NCI-H748 treated with DMSO at 0.1 percent for 48 hours (cell line): ENCODE data around the gene SDCCAG8.
A peak's percentile ranks its signal among the peaks of the same experiment; 100 is the strongest.

Experiments
- DNase-seq: peaks from one replicate; lab custom pipeline; 2025; lab: John Stamatoyannopoulos, UW

The SDCCAG8 gene

DNA sequence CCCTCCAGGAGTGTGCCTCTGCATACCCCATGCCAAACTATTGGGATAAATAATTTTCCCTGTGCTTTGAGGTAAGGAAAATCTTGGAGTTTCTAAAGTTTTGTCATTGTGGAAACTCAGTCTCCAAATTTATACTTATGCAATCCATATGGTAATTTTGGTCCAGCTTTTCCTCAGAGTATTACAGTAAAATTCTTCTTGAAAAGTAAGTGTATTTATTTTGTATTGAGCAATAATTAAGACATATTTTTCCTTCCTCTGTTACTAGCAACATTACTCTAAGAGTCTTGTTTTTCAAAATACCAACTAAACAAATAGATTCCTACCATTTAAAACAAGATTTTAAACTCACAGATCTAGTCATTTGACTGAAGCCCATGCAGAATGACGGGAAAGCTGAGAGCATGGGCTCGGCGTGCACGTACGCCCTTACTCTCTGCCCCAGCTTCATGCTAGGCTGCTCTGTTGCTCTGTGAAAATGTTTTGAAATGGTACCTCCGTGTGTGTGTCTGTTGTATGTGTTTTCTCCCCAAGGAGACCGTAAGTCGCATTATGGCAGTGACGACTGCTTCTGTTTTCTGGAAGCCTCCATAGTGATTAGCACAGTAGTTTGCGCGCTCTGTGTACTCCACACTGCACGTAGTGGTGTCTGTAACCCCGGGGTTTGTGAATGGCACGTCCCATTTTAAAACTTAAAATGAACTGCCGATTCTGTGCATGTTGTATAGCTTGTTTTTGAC, 165.3 kb downstream of the SDCCAG8 start:
- no peak for DNase-seq

DNA sequence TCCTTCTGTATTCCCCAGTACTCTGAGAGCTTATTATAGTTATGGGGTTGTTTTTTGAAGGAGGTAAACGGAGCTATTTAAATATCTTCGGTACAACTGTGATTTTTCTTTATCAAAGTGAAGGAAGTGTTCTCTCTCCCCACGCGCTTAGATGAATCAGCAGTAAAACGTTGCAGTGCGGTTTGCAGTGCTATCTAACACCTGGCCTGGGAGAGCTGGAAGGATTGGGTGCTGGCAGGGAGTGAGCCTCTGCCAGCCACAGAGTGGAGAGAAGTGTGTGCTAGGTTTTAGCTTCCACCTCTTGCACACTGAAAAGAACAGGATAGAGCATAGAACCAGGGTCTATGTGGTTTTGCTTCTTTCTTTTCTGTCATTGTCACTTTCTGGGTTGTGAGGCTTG, 165.9 kb downstream of the SDCCAG8 start:
- DNase-seq = peak; percentile 32

GRCh38 chr1:243422362-243422761, 166.5 kb downstream of the SDCCAG8 start:
- no peak for DNase-seq

DNA sequence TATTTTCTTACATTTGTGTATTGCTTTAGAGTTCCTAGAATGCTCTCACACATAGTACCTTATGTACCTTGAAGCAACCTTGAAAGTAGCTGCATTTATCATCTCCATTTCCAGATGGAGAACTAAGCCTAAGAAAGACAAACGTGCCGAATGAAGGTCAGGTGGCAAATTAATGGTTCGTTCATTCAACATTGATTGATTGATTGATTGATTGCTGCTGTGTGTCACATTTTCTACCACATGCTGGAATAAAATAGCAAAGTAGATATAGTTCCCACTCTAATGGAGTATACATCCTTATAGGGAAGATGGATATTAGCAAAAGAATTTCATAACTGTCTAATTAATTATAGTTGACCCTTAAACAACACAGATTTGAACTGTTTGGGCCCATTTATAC, 172.2 kb downstream of the SDCCAG8 start:
- no peak for DNase-seq

- no peak for DNase-seq
Observed at GRCh38 chr1:243428617-243429342, 172.9 kb downstream of the SDCCAG8 start.

DNA sequence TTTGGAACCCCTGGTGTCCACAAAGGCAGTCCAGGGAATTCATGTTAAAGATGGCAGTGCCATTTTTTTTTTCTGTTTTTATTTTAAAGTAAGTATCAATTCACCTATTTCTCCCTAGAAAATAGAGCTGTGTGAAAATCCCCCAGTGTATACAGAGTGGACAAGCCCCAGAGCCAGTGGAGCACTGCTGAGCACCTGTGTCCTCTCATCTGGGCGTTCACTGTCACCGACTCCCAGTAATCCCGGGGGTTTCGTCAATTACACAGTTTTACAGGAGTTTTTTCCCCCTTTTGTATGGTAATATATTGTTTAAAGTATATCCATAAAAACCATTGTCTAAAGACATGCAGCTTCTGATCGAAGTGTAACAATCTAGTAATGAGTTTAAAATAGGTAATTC, 175.8 kb downstream of the SDCCAG8 start:
- DNase-seq = no peak

DNA sequence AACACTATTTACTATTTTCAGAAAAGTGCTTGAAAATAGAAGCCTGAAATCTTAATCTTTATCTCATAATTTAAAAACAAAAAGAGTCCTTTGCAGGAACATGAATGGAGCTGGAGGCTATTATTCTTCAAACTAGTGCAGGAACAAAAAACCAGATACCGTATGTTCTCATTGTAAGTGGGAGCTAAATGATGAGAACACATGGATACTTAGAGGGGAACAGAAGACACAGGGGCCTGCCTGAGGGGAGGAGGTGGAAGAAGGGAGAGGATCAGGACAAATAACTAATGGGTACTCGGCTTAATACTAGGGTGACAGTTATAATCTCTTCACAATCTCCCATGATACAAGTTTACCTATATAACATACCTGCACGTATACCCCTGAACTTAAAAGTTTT, 176.3 kb downstream of the SDCCAG8 start:
- no peak for DNase-seq

DNA sequence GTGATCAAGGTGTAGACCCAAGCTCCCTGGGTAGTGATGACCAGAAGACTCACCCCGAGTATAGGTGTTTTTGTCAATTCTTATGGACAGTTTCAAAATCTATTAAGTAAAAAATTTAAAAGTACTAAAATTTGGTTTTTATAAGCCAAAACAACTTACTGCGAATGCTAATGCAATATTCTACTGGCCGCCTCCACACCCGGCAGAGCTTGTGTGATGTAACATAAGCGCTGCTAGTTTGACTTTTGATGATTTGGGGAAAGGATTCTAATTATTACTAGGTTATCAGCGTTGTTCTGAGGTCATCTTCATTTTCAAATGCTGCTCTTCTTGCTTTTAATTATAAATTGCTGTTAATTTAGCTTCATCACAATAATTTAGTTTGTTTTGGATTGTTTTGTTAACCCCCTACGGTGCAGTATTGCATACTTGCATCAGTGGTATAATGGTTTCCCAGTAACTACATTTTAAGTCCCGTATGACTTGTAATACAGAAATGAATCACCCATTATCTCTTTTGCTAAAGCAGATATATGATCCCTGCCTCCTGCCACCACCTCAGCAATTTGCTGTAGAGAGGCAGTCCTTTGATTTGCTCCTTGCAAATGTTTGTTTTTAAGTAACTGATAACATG, 178.0 kb downstream of the SDCCAG8 start:
- peak; percentile 10 for DNase-seq

DNA sequence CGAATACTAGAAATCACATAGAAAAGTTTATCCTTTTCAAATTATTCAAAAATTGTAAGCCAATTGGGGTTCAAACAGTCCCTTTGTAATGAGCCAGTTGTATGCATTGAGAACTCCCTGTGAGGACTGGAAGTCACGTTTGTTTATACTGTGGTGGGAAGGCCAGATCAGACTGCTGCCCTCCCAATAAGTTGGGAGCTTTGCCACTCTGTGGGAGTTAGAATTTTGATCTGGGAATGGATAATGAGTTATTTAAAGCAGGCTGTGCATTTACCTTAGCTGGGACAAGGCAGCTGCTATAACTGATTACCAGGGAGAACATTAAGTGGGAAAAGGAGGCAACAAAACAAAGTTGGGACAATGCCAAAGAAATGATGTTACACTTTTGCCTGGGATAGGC, 178.8 kb downstream of the SDCCAG8 start:
- no peak for DNase-seq

DNA sequence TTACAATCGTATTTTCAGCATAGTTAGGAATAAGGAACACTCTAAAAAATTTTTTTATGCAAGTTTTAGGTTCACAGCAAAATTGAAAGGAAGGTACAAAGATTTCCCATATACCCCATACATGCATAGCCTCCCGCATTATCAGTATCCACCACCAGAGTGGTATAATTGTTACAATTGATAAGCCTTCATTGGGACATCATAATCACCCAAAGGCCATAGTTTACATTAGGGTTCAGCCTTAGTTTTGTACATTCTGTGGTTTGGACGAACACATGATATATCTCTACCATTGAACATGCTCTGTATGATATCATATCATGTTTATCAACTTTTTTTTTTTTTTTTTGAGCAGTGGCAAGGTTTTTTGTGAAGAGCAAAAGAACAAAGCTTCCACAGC, 180.0 kb downstream of the SDCCAG8 start:
- DNase-seq = no peak

- no peak for DNase-seq
Observed at GRCh38 chr1:243438146-243438545, 182.3 kb downstream of the SDCCAG8 start.

- no peak for DNase-seq
Observed at GRCh38 chr1:243438815-243439214, 183.0 kb downstream of the SDCCAG8 start.

GRCh38 chr1:243440406-243440805, 184.6 kb downstream of the SDCCAG8 start:
- DNase-seq = no peak

GRCh38 chr1:243441601-243442000, 185.8 kb downstream of the SDCCAG8 start:
- DNase-seq = no peak

DNA sequence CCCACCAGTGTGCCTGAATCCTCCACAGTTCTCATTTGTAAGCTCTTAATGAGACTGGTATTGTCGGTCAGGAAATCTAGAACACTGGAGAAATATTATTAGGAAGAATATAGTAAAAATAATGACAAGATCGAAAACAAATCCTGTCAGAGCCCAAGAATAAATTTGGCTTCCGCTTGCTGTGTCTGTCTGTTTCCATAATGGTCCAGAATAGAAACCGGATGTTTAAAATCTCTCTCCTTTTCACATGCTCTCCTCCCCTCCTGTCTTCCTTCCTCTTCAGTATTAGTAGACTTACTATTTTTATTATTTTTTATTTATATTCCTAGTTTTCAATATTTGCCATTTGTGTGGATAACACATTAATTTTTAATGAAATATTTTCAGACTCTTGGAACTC, 187.7 kb downstream of the SDCCAG8 start:
- DNase-seq = no peak

GRCh38 chr1:243447347-243447746, 191.5 kb downstream of the SDCCAG8 start:
- DNase-seq = no peak

GRCh38 chr1:243447844-243448243, 192.0 kb downstream of the SDCCAG8 start:
- no peak for DNase-seq

DNA sequence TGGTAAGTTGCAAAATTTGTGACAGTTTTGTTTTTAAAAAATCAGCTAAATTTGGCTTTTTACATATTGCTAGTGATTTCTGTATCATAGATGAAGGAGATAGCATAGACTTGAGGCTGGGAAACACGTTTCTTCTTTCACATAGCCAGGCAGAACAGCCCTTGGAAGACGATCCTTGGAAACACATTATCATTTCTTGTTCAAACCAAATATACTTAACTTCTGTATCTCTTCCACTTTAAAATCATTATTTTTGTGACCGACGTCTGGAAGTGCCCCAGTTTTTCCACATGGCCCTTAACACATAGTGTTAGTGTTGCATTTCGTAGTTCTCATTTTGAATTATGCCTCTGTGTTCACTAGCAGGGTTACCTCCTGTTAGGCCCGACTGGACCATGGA, 193.5 kb downstream of the SDCCAG8 start:
- DNase-seq = no peak

DNA sequence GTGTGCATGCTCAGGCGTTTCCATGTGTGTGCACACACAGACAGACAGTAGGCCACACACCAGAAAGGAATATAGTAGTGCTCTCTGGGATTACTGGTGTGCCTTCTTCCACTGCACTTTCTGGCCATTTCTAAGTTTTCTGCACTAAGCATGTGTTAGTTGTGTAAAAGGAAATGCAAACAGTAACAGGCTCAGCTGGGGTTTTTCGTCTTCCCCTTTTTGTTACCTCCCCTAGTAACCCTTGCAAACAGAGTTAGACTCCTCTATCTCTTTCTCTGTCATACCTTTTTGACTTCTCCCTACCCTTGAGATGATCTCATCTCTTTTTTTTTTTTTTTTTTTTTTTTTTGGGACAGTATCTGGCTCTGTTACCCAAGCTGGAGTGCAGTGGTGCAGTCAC, 196.3 kb downstream of the SDCCAG8 start:
- DNase-seq = no peak

- DNase-seq = no peak
Observed at GRCh38 chr1:243454328-243454997, 198.6 kb downstream of the SDCCAG8 start.

DNA sequence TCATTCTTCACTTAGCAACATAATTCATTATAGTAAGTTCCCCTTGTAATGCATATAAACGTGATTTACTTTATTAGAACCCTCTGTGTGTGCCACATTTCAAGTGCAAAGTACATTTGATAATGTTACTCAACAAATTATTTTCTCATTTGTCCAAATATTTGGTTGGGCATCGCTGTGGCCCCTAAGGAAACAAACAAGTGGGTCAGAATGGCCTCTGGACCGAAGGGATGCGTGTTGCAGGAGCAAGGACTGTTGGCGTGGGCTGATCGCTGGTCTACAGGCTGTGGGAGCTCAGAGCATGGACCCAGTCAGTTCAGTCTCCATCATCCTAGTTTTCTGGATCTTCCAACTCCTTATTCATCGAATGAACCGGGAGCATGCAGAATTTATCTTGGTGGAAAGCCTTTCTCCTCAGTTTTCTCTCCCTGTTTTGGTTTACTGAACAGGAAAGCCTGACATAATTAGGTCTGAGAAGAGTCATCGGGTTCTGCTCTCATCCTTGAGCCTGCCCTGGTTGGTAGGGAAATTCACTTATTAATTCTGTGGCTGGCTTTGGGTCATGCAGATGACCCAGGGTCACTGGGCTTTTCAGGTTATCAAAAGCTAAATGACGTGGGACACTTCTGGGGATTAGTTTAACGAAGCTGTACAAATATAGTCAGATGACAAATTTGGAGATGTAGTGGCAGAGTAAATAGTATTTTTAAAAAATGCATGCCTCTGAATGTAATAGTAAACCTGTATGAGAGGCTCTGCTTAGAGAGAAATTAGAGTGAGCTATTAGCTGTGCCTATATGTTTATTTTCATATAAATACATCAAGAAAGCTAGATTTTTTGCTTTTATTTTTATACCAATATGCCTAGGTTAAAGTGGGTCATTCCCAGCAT, 200.2 kb downstream of the SDCCAG8 start:
- DNase-seq = no peak
